NCI-H2081 treated with DMSO at 0.1 percent for 48 hours (cell line): ENCODE data around the gene PDE11A.

Source experiments
- DNase-seq: peaks from one replicate; lab custom pipeline; 2025; lab: John Stamatoyannopoulos, UW

Gene PDE11A

DNA sequence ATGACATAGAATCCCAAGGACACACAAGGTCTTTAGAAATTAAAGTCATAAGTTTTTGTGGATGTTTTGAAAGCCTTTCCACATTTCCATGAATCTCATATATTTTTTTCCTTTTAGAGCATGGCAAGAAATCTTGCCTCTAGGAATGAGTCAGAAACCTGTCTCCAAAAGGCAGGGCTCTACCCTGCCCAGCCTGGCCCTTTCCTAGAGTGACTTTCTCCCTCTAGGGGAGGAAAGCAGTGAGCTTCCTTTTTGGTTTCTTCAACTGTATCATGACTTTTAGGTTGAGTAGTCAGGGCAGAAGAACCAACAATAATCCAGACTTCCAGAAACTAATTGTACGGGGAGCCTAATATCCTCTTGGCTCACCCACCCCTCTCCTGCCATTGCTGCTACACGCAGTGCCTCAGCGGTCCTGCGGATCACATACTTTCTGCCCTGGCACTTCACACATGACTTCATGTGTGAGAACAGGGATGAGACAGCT is 379.8 kb downstream of the PDE11A start:
- no peak for DNase-seq

DNA sequence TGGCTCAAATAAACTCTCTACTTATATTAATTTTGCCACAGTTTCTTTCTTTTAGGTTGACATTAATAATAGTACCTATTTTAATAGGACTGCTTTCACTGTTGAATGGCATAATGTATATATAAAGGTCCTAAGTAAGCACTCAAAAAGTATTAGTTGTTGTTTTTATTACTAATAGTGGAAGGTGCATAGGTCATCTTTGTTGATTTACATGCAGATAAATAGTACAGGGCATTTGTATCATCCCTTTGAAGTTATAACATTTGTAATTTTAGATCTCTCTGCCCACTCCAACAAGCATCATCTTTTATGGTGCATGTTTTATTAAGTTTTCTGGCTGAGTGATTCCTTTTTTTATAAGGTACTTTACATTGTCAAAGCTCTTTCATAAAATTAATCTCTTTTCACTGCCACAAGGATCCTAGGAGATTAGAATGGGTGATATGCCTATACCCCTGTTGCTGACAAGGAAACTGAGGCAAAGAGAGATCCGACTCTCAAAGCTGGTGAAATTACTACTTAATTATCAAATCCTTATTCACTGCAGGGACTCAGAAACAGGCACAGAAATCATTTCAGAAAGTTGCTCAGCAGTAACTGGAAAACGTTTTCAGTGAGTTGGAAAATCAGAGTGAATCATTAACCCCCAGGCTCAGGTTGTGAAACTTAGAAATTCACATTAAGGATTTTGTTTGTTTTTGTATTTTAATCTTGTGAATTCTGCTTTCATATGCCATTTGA is 380.4 kb downstream of the PDE11A start:
- no peak for DNase-seq

DNA sequence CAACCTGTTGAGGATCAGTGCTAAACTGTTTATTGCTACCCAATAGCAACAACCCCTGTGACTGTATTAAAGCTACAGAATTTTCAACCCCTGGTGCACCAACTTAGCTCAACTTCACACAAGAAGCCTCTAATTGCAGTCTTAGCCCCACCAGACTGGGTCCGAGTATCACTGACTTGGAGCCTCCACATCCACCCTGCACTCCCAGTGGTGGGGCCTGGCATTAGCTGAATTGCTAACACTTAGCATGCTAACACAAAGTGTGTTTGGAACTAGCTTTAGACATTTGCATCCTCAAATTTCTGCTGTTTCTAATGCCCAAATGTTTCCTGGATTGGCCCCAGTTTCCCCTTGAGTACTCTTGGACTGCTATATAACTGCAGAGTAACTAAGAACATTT is 381.4 kb downstream of the PDE11A start:
- no peak for DNase-seq

DNA sequence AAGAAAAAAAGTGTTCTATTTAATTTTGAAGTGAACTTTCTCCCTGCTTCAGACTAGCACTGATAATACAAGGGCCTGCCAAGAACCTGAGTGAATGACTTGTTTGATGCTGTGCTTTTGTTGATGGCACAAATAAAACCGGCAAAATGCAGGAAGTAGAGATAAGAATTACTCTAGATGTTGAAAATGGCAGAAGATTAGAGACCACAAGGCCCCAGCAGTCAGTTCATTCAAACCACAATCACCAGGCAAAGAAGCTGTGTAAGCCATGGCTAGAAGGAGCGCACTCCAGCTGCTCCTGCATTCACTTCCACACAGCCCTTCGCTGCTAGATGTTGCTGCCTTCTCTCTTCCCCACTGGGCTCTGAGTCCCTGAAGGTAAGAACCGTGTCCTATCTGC is 383.0 kb downstream of the PDE11A start:
- no peak for DNase-seq

DNA sequence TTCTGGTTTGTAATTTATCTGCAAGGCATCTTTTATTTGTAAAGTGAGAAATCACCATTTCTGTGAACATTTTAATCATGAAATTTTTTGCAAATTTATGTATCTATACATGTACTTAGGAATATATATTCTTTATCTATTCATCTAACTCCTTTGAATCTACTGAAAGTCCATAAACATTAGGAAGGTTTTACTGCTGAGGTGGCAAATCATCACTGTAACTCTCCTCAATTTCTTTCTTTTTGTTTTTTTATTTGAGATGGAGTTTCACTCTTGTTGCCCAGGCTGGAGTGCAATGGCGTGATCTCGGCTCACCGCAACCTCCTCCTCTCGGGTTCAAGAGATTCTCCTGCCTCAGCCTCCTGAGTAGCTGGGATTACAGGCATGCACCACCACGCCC is 383.7 kb downstream of the PDE11A start:
- DNase-seq: no peak

DNA sequence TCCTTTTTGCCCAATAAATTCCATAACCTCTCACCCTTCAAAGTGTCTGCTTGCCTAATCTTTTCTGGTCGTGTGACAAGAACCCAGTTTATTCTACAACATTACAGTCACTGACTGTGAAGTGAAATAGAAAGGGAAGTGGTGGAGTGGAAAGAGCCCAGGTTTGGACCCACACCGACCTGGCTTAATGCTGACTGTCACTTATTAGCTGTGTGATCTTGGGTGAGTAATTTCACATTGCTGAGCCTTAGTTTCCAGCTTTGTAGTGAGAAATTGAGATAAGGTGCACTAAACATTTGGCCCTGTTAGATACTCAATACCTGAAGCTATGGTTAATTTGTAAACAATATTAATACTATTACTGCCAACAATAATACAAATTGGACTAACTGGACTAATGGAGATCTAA is 388.9 kb downstream of the PDE11A start:
- no peak for DNase-seq

DNA sequence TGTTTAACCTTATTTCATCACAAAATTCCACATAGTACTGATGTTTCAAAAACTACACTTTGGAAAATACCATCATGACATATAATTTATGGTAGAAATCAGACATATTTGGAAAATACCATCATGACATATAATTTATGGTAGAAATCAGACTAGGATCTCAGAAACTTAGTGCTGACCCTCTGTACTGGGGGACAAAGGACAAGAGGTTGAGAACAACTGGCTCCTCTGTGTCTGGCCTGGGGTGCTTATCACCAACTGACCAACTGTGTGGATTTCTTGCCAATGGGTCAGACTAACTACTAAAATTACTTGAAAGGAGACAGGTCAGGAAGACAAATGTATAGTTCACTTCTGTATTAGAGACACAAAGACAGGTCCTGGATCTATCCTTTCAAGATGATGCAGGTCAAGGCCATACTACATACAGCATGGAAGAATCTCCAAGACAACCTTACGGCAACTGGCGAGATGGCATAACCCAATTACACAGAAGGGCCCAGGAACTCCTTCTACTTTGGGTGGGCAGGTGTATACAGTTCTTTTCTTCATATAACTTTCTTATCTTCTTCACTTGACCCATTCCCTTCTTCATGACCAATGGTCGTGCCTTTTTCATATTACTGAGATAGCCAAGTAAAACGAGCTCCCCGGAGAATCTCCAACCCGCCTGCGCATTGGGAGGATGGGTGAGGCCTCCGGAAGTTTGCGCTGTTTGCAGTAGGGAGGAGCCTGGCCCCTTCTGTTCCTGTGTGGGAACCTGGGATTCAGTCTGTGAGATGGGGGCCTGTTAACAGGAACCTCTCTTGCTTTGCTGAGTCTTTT is 389.5 kb downstream of the PDE11A start:
- no peak for DNase-seq

DNA sequence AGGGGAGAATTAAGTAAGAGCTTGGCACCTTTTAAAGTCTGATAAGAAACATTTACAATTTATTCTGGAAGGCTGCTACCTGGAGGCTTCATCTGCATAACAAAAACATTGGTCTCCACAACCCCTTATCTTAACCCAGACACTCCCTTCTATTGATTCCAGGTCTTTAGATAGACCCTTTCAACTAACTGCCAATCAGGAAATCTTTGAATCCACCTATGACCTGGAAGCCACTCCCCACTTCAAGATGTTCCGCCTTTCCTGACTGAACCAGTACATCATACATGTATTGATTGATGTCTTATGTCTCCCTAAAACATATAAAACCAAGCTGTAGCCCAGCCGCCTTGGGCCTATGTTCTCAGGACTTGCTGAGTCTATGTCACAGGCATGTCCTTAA is 390.6 kb downstream of the PDE11A start:
- no peak for DNase-seq

DNA sequence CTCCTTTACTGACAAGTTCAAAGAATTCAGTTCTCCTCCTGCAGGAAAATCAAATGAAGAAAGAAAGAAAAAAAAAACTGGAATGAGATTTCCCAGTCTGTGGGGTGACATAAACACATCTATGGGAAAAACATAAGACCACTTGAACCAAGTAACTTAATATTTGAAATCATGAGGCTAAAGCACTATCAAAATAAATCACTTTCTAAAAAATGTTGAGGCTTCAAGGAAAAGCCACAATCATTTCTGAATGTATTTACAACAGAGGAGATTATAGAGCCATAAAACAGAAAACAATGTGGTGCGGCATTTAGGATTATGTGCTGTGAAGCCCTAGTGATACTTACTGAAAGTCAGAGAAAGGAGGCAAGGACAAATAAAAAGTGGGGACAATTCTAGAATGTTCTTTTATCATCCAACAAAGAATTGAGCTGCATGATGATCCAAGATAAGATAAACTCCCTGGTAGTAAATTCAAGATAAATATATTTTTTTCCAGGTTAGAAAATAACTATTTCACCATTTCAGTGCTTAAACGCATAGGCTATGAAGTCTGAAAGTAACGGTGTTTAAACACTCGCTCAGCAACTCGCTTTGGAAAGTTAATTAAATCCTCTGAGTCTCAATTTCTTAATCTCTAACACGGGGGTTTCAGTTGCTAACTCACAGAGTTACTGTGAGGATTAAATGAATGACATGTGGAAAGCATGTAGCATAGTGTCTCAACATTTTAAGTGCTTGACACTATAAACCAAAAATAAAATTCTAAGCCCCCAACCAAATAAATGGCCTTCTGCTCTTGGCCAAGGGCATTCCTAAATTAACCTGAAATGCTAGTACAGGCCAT is 391.5 kb downstream of the PDE11A start:
- DNase-seq: no peak

DNA sequence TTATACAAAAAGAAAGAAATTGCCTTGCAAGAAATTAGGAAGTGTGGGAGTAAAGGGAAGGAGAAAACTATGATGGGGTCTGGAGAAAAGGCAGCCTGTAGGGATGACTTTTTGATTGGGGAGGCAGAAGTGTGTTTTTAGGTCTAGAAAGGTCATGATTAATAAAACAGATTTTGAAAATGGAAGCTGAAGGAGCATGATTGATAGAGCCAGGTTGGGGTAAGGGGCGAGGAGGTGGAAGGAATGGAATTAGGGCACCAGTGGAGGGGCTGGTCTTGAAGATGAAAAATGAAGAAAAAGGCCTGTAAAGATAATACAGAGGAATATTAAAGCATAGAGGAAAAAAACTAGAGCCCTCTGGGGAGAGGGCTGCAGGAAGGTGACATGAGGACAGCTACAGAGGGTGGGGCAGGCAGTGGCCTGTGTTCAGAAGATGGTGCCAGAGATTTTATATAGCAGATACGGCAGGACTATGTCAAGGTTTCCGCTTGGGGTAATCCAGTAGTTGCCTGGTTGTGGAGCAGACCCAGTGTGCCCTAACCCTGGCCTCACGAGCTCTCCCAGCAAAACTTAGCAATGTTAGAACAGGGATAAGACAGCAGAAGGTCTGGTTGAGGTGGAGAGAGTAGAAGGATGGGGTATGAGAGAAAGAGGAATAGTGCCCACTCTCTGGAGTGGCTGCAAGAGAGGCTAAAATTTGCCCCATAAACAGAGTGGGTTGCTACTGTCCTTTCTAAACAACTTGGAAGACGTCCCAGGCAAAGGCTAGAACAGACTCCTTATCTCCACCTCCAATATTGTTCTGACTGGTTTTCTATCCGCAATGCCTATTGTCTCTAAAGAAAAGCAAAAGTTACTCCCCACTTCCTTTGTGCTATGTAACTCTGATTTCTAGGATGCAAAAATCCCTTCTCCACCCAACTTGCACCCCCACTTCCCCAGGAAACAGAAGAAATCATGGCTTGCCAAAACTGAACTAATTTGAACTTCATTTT is 392.7 kb downstream of the PDE11A start:
- no peak for DNase-seq

DNA sequence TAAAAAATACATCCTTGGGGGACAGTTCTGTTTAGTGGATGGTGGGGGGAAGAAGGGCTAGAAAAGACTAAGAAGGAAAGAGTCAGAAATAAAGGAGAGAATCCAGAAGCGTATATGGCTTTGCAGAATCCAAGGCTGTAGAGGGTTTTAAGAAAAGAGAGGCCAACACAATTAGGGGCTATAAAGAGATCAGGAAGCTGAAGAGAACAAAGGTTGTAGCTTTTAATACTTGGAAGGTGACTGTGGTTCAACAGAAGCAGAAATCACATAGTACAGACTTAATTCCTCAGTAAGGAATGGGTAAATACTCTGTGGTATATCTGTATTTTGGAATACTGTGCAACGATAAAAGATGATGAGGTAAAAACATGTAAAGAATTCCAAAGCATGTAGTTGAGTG is 393.6 kb downstream of the PDE11A start:
- DNase-seq: no peak

DNA sequence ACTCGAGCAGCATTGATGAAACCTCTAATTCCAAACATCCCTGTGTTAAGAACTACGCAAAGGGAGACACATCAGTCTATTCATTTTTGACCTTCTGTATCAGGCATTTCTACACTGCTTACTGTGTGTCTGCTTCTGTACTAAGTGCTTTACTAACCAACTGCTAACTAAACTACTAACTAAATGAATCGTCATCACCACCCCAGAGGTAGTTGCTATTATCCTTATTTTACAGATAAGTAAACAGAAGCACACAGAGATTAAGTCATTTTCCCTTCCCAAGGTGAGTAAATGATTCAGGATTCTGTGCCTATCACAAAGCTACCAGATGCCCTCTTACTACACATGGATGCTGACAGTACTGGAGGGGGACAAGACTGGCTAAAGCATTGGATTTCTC is 395.9 kb downstream of the PDE11A start:
- no peak for DNase-seq

DNA sequence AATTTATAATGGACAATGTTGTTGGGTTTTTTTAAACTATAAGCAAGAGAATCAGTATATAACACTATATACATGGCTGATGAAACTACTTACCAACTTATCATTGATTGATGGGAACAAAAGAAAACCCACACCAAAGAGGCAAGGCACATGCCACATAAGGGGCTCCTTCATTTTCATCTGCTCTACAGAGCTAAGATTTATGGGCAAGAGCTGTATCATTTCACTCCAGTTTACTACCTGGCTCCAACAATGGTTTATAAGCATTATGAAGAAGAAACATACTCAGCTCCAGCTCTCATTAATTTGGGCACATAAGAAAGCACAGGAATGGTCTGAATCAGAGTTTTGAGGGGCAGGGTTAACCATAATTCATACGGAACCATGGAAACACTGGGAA is 396.8 kb downstream of the PDE11A start:
- DNase-seq: no peak

DNA sequence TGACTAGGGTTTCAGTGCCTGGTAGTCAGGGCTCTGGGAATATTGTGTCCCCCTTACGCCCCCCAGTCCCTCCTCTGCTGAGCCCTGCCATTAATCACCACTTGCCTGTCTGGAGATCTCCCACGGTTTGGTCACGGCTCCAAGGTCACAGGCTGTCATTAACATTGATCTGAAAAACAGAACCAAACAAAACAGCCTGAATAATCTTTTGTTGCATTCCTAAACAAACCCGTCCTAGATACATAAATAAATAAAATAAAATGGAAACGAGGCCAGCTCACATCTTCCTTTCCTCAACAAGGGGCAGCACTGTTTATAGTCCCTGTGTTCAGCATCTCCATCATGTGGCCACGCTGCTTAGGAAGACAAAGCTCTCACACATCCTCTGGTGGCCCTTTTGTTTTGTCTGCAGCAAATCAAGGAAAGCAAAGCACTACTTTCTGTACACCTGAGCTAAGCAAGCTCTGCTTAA is 397.2 kb downstream of the PDE11A start:
- no peak for DNase-seq

DNA sequence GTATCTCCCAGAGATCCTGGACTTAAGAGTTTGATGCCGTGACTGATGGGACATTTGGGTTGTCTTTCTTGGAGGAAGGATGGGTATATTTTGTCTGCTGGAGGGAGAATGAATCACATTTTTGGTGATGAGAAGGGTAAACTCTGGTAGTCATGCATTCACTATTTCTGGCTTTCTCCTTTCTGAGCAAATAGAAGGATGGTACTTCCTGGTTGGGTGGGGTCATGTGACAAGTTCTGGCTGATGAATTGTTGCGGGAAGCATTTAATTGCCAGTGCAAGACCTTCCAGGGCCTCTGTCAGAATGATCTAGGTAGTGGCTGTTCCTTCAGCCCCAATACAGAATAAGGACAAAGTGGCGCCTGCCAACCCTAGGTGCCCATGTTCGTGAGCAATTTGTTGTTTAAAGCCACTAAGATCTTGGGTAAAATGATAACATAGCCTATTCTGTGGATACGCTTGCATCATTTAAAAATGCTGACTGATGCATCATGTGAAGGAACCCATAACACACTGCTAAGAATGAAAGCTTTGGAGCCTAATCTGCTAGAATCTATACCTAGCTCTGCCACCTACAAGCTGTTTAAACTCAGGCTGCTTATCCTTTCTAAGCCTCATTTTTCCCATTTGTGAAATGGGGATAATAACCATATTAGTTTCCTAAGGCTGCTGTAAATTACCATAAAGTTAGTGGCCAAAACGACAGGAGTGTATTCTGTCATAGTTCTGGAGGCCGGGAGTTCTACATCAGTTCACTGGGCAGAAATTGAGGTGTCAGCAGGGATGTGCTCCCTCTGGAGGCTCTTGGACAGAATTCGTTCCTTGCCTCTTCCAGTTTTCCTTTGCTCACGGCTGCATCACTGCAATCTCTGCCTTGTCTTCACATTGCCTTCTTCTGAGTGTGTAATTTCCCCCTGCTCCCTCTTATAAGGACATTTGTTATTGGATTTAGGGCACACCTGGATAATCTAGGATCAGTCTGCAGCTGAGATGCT is 398.7 kb downstream of the PDE11A start:
- no peak for DNase-seq

DNA sequence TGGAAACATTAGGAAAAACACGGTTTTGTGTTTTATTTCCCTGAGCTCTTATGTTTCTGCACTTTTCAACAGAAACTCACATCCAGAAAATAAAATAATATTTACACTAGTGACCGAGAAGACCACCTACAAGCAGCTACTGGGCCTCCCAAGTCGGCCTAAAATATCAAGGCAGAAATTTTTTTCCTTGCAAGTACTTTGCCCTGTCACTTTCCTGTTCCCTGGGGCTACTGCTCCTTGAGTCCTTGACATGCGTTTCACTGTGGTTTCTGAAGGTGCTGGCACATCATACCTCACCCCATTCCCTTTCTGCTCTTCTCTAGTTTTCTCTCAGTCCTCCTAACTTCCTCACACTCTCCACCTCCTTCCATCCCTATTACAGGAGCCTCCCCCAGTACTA is 400.9 kb downstream of the PDE11A start:
- DNase-seq: no peak

DNA sequence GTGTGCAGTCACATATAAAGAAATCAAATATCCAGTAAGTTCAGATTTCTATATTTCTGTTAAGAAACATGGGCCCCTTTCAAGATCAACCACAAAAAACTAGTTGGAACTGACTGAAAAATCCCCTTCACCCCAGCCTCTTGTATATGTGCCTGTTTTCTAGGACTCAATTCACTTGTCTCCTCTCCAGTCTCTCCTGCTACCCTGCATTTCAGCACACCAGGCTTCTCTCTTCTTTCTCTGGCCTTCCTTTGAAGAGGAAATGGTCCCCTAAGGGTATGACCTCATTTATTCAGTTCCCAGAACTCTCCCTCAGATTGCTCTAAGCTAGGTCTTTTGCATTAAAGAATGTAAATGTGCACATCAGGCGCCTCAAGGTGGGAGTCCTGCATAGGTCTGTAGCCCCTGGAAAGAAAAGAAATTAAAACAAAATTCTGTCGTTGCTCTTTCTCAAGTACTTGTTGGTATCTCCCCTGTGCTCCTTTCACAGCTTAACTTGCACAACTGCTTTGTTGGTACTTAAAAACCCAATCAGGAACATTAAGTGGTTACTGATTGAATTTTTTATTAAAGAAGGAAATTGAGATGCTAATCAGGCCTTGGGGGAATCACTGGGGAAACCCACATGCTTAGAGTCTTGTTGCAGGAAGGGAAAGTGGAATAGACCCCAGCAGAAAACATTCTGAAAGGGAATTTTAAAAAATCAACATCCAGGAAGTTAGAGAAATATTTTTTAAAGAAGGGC is 401.6 kb downstream of the PDE11A start:
- no peak for DNase-seq

DNA sequence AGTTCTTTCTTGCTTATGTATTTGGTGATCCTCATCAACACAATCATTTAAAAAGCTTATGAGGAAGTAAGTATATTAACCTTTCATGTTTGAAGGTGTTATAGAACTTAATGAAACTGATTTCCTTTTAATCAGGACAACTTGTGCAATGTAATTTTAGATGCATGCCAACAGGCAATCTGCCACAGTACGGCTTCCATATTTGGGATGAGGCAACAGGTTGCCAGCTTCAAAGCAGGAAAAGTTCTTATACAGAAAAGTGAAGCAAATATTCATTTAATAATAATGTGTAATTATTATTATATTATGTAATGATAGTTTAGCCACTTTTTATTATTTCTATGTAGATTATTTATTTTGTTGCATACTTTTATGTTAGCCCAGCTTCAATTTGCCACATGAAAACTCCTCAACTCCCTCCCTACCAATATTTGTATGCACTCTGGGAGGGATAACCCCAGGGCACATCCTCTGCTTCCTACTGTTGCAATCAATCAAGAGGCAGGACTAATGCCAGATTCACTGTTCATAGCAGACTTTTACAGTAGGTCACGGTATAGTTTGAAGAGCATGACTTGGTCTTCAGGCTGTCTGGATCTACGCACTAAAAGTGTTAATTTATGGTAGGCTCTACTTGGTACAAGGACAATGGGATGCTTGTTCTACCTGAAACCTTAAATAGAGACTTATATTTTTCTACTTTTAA is 402.8 kb downstream of the PDE11A start:
- DNase-seq: no peak
